ENCODE results near the gene RICTOR.

DNA sequence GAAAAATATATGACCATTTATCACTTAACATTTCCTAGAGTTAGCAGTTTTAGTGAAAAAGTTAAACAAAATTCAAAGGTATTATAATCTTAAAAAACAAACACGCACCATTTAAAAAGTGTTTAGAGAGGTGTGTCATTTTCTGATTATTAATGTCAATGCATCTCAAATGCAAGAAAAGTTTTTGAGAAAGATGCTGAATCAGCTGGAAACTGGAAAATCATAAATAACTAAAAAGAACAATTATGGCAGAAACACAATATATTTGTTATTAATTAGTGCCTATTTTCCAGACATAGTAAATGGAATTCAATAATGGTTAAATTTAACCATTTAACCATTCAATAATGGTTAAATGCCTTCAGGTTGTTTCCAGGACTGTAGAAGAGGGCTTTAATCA, 64.9 kb downstream of the RICTOR start:
- TF ChIP-seq, protein P1, sequence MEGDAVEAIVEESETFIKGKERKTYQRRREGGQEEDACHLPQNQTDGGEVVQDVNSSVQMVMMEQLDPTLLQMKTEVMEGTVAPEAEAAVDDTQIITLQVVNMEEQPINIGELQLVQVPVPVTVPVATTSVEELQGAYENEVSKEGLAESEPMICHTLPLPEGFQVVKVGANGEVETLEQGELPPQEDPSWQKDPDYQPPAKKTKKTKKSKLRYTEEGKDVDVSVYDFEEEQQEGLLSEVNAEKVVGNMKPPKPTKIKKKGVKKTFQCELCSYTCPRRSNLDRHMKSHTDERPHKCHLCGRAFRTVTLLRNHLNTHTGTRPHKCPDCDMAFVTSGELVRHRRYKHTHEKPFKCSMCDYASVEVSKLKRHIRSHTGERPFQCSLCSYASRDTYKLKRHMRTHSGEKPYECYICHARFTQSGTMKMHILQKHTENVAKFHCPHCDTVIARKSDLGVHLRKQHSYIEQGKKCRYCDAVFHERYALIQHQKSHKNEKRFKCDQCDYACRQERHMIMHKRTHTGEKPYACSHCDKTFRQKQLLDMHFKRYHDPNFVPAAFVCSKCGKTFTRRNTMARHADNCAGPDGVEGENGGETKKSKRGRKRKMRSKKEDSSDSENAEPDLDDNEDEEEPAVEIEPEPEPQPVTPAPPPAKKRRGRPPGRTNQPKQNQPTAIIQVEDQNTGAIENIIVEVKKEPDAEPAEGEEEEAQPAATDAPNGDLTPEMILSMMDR (IDR thresholded peaks at IDR 0.05; ENCODE audit: poor library complexity, severe bottlenecking), result no peak
- TF ChIP-seq SMC3 (conservative IDR thresholded peaks at IDR 0.05; ENCODE audit: poor library complexity), result no peak

All from neural cell (in vitro differentiated cells).